Trophoblast cell (in vitro differentiated cells and primary cell): ENCODE measurements around the gene OR6A2. TPM values are rescaled to one million over a fixed set of nuclear protein-coding genes. Genes with fewer than 3 reads are reported as not detected.

Experiments
- DNase-seq, 2 donors: peaks; one replicate each; pipeline ENCODE4 v3.0.0-alpha.2; 2016
- H2AFZ ChIP-seq: 2 replicates; pipeline ENCODE4 v1.6.1; 2013; ENCODE audit warnings: low read length, moderate library complexity, mild to moderate bottlenecking; ENCODE audit not compliant: insufficient read depth, poor library complexity
- H2AK5ac ChIP-seq: 2 replicates; pipeline ENCODE4 v1.6.1; 2013; ENCODE audit warnings: mild to moderate bottlenecking, low read length
- H2BK120ac ChIP-seq: 2 replicates; pipeline ENCODE4 v1.6.1; 2013; ENCODE audit warnings: low read length, mild to moderate bottlenecking, moderate library complexity; ENCODE audit not compliant: insufficient read depth, poor library complexity
- H2BK12ac ChIP-seq: 2 replicates; pipeline ENCODE4 v1.6.1; 2013; ENCODE audit warnings: mild to moderate bottlenecking, low read length, moderate library complexity
- H2BK5ac ChIP-seq: 2 replicates; pipeline ENCODE4 v1.6.1; 2013; ENCODE audit warnings: low read length, low read depth, moderate library complexity, mild to moderate bottlenecking; ENCODE audit not compliant: poor library complexity
- H3K14ac ChIP-seq: 2 replicates; pipeline ENCODE4 v1.6.1; 2013; ENCODE audit warnings: mild to moderate bottlenecking, low read length
- H3K18ac ChIP-seq: 2 replicates; pipeline ENCODE4 v1.6.1; 2013; ENCODE audit warnings: mild to moderate bottlenecking, low read length
- H3K23ac ChIP-seq: 2 replicates; pipeline ENCODE4 v1.6.1; 2013; ENCODE audit warnings: low read length
- H3K27ac ChIP-seq: 2 replicates; pipeline ENCODE4 v1.5.1; 2013; ENCODE audit warnings: low read depth, mild to moderate bottlenecking, inconsistent platforms, low read length, moderate library complexity
- H3K27me3 ChIP-seq: 2 replicates; pipeline ENCODE4 v1.6.1; 2013; ENCODE audit warnings: inconsistent platforms, mild to moderate bottlenecking, low read length, moderate library complexity; ENCODE audit not compliant: insufficient read depth
- H3K36me3 ChIP-seq, 2 experiments: 1 replicate in 1 of 2; 2 replicates in 1 of 2; pipeline ENCODE4 v1.6.1; 2013; ENCODE audit warnings: low read length in 2 of 2, mild to moderate bottlenecking in 2 of 2, moderate library complexity in 1 of 2; ENCODE audit not compliant: insufficient read depth in 2 of 2, control insufficient read depth in 1 of 2
- H3K4ac ChIP-seq: 2 replicates; pipeline ENCODE4 v1.6.1; 2013; ENCODE audit warnings: low read depth, mild to moderate bottlenecking, low read length, moderate library complexity
- H3K4me1 ChIP-seq, 2 experiments: 1 replicate in 1 of 2; 2 replicates in 1 of 2; pipeline ENCODE4 v1.6.1; 2013; ENCODE audit warnings: low read length in 2 of 2, mild to moderate bottlenecking in 2 of 2, moderate library complexity in 1 of 2; ENCODE audit not compliant: insufficient read depth in 2 of 2, control insufficient read depth in 1 of 2
- H3K4me2 ChIP-seq: 2 replicates; pipeline ENCODE4 v1.6.1; 2013; ENCODE audit warnings: inconsistent platforms, mild to moderate bottlenecking, low read length, moderate library complexity
- H3K4me3 ChIP-seq: 2 replicates; pipeline ENCODE4 v1.5.1; 2013; ENCODE audit warnings: mild to moderate bottlenecking, low read depth, low read length, inconsistent platforms
- H3K79me1 ChIP-seq: one replicate; pipeline ENCODE4 v1.6.1; 2013; ENCODE audit warnings: low read length
- H3K79me2 ChIP-seq: 2 replicates; pipeline ENCODE4 v1.6.1; 2013; ENCODE audit warnings: low read length, mild to moderate bottlenecking; ENCODE audit not compliant: control insufficient read depth, insufficient read depth, poor library complexity
- H3K9ac ChIP-seq: 2 replicates; pipeline ENCODE4 v1.6.1; 2013; ENCODE audit warnings: mild to moderate bottlenecking, low read length
- H3K9me3 ChIP-seq: 2 replicates; pipeline ENCODE4 v1.6.1; 2013; ENCODE audit warnings: low read depth, mild to moderate bottlenecking, control low read depth, inconsistent platforms, low read length; ENCODE audit not compliant: insufficient read depth
- H4K12ac ChIP-seq: 2 replicates; pipeline ENCODE4 v1.6.1; 2013; ENCODE audit warnings: low read depth, mild to moderate bottlenecking, low read length, moderate library complexity
- H4K8ac ChIP-seq: 2 replicates; pipeline ENCODE4 v1.6.1; 2013; ENCODE audit warnings: low read depth, mild to moderate bottlenecking, low read length, moderate library complexity
- H4K91ac ChIP-seq: one replicate; pipeline ENCODE4 v1.6.1; 2013; ENCODE audit warnings: low read depth, mild to moderate bottlenecking, low read length, moderate library complexity
- WGBS: extraction: QIAGEN DNeasy Blood & Tissue Kit; methylation state at CpG from one replicate; pipeline ENCODE4 v1.1.7; 2013; ENCODE audit warnings: missing lambda C conversion rate; ENCODE audit not compliant: insufficient read length, insufficient coverage; ENCODE audit errors: extremely low coverage; 5-methylcytosine and 5-hydroxymethylcytosine counted together
- polyA plus RNA-seq: library from polyadenylated mRNA; stranded (reverse); fragments of 200-250 nt; gene quantifications from 2 replicates; pipeline ENCODE4 v1.2.3, GENCODE V29; 2013

The OR6A2 gene
- not detected in 2 replicates for polyA plus RNA-seq

- no peak within 1 kb of the TSS for H3K9ac ChIP-seq
- no peaks in the 10 kb centered on the region for H3K27me3 ChIP-seq
- no peak within 1 kb of the TSS for H3K4me3 ChIP-seq
- H3K27ac ChIP-seq: no peak within 1 kb of the TSS
- H4K12ac ChIP-seq: no peak within 1 kb of the TSS
- H3K4ac ChIP-seq: no peak within 1 kb of the TSS
- H2BK120ac ChIP-seq: no peak within 1 kb of the TSS
- no peak within 1 kb of the TSS for H3K4me2 ChIP-seq
- no peak within 1 kb of the TSS for H2AK5ac ChIP-seq
- H3K36me3 ChIP-seq: no peaks in the 10 kb centered on the region
- no peak within 1 kb of the TSS for H4K8ac ChIP-seq
- no peak within 1 kb of the TSS for H3K18ac ChIP-seq
- H3K23ac ChIP-seq: no peak within 1 kb of the TSS
- no peaks in the 10 kb centered on the region for H3K79me1 ChIP-seq
- DNase-seq: no peak
- H3K79me2 ChIP-seq: no peaks in the 10 kb centered on the region
- H4K91ac ChIP-seq: no peak within 1 kb of the TSS
- no CpG with 5 or more reads among the region's 1 CpG for WGBS
- H2BK5ac ChIP-seq: no peak within 1 kb of the TSS
- no peak within 1 kb of the TSS for H3K14ac ChIP-seq
- no peak within 1 kb of the TSS for H2BK12ac ChIP-seq
- no peaks in the 10 kb centered on the region for H3K4me1 ChIP-seq
- no peaks in the 10 kb centered on the region for H3K9me3 ChIP-seq
- H2AFZ ChIP-seq: no peak within 1 kb of the TSS
Observed at GRCh38 chr11:6799402-6799801, at the start of gene OR6A2. OR6A2 (minus strand) TSS chr11:6799689; CDS start chr11:6795708, 3,981 bp downstream.

- H3K27ac ChIP-seq: no peak within 1 kb of the TSS
- H3K4me2 ChIP-seq: no peak within 1 kb of the TSS
- H3K9me3 ChIP-seq: peaks cover 2% of the 10 kb centered on the region
- no peak within 1 kb of the TSS for H3K9ac ChIP-seq
- H3K27me3 ChIP-seq: no peaks in the 10 kb centered on the region
- H2AFZ ChIP-seq: no peak within 1 kb of the TSS
- H3K18ac ChIP-seq: no peak within 1 kb of the TSS
- no peaks in the 10 kb centered on the region for H3K4me1 ChIP-seq
- no peak within 1 kb of the TSS for H4K12ac ChIP-seq
- no peak within 1 kb of the TSS for H3K4me3 ChIP-seq
- no peaks in the 10 kb centered on the region for H3K79me2 ChIP-seq
- no peak for DNase-seq
- H4K91ac ChIP-seq: no peak within 1 kb of the TSS
- no peaks in the 10 kb centered on the region for H3K36me3 ChIP-seq
- no peak within 1 kb of the TSS for H4K8ac ChIP-seq
- no peak within 1 kb of the TSS for H3K4ac ChIP-seq
- no peaks in the 10 kb centered on the region for H3K79me1 ChIP-seq
- H2BK5ac ChIP-seq: no peak within 1 kb of the TSS
- H2AK5ac ChIP-seq: no peak within 1 kb of the TSS
- no peak within 1 kb of the TSS for H3K14ac ChIP-seq
- WGBS: 100% methylated on average over 1 of the region's 3 CpGs
- no peak within 1 kb of the TSS for H2BK12ac ChIP-seq
- H2BK120ac ChIP-seq: no peak within 1 kb of the TSS
- H3K23ac ChIP-seq: no peak within 1 kb of the TSS
Observed at GRCh38 chr11:6845383-6845782, 45.9 kb upstream of the OR6A2 start, which contains the start of gene OR10A5. OR10A5 (plus strand) TSS chr11:6845683; CDS start chr11:6845683, 0 bp downstream.

GRCh38 chr11:6844356-6844755, 44.9 kb upstream of the OR6A2 start:
- Histone ChIP-seq H3K79me2 (no peaks in the 10 kb centered on the region), H3K4me1 (no peaks in the 10 kb centered on the region), H3K18ac (no peak overlapping the region), H3K14ac (no peak overlapping the region), H3K23ac (no peak overlapping the region), H3K27ac (no peak overlapping the region), H2BK120ac (no peak overlapping the region), H3K4me2 (no peak overlapping the region), H3K79me1 (no peaks in the 10 kb centered on the region), H2AFZ (no peak overlapping the region), H2BK5ac (no peak overlapping the region), H3K36me3 (no peaks in the 10 kb centered on the region), H3K27me3 (no peaks in the 10 kb centered on the region), H4K8ac (no peak overlapping the region), H3K4me3 (no peak overlapping the region), H2AK5ac (no peak overlapping the region), H3K9ac (no peak overlapping the region), H3K9me3 (peaks cover 2% of the 10 kb centered on the region), H4K12ac (no peak overlapping the region), H3K4ac (no peak overlapping the region), H4K91ac (no peak overlapping the region), H2BK12ac (no peak overlapping the region)
- no peak for DNase-seq
- no CpG with 5 or more reads among the region's 5 CpGs for WGBS

- no peak overlapping the region for H3K18ac ChIP-seq
Observed at GRCh38 chr11:6843670-6844069, 44.2 kb upstream of the OR6A2 start.

More at GRCh38 chr11:6843670-6844069, 44.2 kb upstream of the OR6A2 start:
- no peaks in the 10 kb centered on the region for H3K27me3 ChIP-seq
- no peak overlapping the region for H4K8ac ChIP-seq
- no peaks in the 10 kb centered on the region for H3K79me1 ChIP-seq
- H3K4me1 ChIP-seq: no peaks in the 10 kb centered on the region
- no peak overlapping the region for H2BK120ac ChIP-seq
- no peak overlapping the region for H4K91ac ChIP-seq
- no peak overlapping the region for H2BK5ac ChIP-seq
- no peak overlapping the region for H3K27ac ChIP-seq
- H2AK5ac ChIP-seq: no peak overlapping the region
- H3K4me2 ChIP-seq: no peak overlapping the region
- no peak overlapping the region for H3K23ac ChIP-seq
- no peak overlapping the region for H3K4me3 ChIP-seq
- no peak overlapping the region for H3K14ac ChIP-seq
- DNase-seq: no peak
- H4K12ac ChIP-seq: no peak overlapping the region
- no peak overlapping the region for H3K4ac ChIP-seq
- no peaks in the 10 kb centered on the region for H3K36me3 ChIP-seq
- peaks cover 2% of the 10 kb centered on the region for H3K9me3 ChIP-seq
- no CpG with 5 or more reads among the region's 2 CpGs for WGBS
- H2BK12ac ChIP-seq: no peak overlapping the region
- no peak overlapping the region for H3K9ac ChIP-seq
- H3K79me2 ChIP-seq: no peaks in the 10 kb centered on the region
- H2AFZ ChIP-seq: no peak overlapping the region
